Stimulated activated CD8-positive, alpha-beta memory T cell treated with anti-CD3 and anti-CD28 coated beads, Interleukin-7, amount 100 ng/mL, for 24 hours (primary cell): ENCODE results near the gene ALK.

Experiments used
- DNase-seq: peaks from one replicate; pipeline ENCODE4 v3.0.0-alpha.2; 2020; ENCODE audit warnings: low read depth

ALK gene

DNA sequence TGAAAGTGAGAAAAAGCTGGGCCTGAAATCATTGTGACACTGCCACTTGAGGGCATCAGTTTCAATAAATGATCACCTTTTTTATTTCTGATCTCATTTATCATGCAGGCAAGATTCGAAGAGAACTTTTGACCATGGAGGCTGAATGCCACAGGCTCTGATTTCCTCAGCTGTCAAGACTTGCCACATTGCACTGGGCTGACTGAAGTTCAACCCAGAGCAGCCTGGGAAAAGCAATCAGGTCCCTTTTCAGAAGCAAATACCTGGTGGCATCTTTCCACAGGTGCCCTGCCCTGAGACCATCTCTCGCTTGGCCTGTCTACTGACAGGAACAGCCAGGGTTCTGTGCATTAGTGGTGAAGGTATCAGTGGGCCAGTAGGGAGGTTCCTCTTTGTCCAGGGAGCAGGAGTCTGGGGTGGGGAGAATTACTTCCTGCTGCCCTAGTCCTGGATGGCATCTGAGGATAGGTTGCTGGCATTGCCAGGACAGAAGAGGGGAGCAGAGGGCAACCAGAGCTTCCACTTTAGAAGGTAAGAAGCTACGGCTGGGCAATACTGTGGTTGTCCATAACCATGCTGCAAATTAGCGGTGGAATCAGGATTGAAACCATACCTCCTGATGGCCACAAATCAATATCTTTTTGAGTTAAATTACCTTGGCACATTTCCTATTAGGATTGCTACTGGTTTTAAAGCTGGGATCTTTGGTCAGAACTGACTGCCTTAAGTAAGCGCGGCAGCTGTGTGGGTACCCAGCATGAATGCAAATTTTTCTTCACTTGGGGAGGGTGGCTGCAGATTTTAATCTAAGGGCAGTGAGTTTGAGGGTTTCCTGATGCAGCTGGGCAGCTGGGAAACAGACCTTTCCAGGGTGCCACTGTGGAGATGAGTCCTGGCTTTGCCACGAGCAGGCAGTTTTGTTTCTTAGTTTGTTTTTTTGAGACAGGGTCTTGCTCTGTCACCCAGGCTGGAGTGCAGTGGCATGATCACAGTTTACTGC lies 394.5 kb downstream of the ALK start:
- no peak for DNase-seq

DNA sequence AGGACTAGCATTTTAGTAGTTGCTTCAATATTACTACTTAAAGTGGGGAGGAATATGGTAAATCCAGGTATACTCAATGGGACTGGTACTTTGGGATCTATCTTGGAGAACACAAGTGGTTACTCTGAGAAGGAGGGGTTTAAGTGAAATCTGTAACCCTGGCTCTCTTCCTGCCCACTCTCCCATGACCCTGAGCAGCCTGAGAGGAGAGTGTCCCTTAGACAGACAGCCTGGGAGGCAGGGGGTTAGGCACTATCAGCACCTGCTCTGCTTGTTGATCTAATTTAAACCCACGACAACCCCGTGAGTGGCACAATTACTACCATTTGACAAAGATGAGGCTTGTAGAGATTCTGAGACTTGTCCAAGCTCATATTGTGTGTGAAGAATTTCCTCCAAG lies 395.5 kb downstream of the ALK start:
- no peak for DNase-seq

DNA sequence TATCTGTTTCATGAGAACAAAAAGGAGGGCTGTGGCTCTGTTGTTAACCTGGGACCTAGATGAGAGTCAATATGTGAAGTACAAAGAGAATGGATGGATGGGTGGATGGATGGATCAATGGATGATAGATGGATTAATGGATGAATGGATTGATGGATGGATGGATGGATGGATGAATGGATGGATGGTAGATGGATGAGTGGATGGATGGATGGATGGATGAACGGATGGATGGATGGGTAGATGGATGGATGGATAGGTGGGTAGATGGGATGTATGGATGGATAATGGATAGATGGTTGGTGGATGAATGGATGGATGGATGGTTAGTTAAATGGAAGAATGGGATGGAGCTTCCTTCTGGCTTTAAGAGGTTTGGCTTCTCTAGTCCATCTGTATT lies 396.7 kb downstream of the ALK start:
- no peak for DNase-seq

DNA sequence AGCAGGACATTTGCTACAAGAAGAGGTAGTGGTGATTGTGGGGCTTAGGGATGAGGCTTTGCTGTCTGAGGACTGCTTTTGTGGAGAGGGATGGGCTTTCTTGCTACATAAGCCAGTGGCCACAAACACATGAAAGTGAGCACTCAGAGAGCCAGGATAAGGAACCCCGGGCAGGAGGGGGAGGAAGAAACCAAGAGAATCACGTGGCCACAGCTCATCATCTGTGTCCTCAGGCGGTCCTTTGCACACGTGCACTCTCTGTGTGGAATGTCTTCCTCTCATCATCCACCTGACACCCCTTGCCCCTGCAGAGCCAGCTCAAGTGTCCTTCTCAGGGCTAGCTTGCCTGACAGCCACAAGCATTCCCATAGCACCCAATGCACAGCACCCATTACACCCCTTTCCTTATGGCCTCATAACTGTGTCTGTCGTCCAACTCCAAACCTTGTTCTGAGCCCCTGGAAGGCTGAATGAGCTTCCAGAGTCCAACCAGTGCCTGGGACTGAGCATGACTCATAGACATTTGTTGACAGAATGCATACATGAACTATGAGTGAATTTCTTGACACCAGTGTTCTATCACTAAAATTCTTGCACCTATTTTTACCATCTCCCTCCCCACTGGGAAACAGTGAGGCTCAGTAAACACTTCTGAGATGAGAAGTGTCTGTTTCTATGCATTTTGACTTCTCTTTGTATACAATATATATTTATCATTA lies 398.3 kb downstream of the ALK start:
- DNase-seq, result no peak

DNA sequence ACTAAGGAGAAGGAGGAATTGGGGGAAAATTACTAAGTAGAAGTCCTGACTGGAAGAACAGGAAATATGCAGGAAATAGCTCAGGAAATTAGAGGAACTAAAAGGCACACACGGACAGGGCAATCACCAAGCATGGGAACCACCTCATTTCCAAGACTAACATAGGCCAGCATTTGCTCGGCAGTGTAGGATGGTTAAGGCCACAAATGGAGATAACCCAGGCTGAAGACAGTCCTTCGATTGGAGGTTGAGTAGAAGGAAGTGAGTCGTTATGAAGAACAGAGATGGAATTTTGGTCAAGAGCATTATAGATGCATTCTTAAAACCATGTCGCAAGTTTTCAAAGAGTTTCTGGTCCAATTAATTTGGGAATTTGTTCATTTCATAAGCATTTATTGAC lies 401.4 kb downstream of the ALK start:
- no peak for DNase-seq

DNA sequence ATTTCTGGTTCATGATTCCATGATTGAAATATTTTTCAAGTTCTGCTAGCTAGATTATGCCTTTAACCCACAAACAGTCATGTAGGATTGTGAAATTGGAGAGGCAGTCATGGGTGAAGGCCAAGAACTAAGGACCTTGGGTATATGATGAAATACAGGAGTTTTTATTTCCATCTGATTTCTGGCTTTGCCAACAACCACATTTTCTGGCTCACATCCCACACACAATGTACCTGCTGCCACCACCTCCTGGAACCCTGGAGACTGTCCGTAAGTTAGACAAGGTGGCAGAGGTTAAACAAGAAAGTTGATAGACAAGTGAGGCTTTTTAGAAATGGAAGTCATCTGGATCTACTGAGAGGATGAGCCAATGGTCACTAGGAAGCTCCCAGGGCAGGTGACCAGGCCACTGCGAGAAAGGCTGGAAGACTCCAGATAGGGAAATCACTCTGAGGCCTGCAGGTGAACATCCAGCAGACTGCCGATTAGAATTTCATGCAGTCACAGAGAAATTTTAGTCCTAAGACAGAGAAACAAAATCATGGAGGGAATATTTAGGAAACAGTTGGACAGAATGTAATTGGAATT lies 402.0 kb downstream of the ALK start:
- DNase-seq, result no peak

DNA sequence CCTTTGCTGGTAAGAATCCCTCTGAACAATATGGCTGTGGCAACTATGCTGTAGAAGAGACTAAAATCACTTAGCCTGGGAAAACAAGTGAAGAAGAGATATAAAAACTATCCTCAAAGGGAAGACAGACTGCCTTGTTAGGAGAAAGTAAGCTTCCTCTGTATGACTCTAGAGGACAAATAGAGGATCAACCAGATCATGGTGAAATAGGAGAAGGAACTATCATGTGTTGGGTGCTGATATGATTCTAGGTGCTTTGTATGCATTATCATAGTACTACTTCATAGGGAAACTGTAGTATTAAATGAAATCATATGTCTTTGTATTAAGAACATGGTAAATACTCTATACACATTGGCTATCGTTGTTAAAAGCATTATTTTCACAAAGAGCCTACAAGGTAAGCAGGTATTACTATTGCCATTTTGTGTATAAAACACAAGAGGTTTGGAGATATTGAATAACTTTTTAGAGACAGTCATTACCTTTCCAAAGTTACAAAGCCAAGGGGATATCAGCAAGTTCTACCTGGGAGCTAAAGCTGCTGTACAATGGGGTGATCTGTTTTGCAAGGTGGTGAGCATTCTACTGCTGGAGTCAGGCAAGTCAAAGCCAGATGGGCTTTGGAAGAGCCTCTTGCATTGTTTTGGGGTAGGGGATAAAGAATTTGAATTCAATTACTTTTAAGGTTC lies 402.6 kb downstream of the ALK start:
- no peak for DNase-seq

DNA sequence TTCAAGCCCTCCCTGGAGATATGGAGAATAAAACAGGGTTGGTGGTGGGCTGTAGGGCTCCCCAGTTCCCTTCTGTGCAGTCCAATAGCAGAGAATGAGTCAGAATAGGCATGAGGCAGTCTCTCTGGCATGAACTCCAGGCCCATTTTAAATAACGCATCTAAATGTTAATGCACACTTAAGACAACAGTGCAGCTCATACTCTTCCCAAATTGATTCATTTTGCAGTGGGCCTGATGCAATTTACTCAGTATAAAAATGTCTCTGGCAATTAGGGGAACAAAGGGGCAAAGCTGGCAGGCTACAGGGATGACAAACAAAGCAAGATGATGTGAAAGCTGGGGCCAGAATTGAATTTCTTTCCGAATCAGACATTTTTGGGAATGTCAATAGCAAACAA lies 403.4 kb downstream of the ALK start:
- no peak for DNase-seq

DNA sequence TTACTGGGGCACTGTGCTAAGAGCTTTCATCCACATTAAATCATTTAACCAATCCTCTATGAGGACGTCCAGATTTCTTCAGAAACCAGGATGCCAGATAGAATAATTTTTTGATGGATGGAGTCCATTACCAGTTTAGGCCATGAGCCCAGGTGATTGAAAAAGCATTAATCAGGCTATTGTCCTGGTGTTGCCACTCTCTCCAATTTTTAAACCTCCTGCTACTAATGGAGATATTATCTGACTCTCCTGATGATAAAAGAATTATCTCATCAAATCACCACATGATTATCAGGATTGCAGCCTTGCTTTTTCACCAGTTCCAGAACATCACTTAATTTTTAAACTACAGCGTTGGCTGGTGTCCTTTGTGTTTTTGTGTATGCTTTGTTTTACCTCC lies 404.0 kb downstream of the ALK start:
- no peak for DNase-seq

DNA sequence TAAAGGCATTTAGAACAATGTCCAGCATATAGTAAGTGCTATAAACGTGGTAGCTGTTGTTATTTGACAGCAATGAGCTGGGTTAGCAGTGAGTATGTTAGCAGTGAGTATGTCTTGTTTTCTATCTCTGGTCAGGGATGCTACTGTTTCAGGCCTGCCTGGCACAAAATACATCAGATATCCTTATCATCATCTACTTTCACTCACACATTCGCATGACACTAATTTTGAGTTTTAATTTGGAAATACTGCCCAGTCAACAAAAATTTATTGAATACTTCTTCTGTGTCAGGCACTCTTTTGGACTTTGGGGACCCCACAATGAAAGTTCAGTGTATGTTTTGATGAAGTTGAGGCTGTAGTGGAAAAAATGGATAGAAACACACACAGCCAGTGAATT lies 404.6 kb downstream of the ALK start:
- DNase-seq, result no peak

DNA sequence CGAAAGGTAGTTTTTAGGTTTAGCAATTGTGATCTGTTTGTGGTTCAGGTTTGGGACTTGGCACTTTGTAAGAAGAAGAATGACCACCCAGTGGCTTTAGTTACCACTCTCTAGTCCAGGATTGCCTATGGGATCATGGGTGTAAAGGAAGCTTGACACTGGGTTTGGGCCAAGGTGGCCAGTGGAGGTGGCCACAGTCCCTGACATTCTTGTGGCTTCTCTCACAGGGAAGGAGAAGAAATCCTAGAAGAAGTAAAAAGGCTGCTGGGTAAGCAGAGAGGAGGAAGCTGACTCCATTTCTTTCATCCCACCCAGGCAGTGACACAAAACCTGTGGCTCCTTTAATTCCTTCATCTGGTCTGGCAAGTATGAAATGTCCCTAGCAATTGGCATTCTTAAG lies 411.5 kb downstream of the ALK start:
- no peak for DNase-seq

DNA sequence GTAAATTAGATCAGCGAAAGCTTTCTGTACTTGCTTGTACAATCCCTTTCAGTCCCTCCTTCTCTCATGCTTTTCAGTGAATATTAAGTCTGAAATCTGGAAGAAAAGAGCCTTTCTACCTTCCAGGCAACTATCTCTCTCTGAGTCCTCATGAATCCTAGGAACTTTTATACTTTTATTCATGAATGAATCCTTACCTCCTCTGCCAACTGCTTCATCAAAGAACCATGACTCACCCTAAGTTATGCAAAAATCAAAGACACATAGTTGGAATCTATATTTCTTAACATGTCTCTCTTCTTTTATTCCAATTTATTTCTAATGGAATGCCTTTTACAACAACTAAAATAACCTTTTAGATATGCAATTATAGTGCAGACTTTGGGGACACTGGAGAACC lies 412.0 kb downstream of the ALK start:
- DNase-seq, result no peak

DNA sequence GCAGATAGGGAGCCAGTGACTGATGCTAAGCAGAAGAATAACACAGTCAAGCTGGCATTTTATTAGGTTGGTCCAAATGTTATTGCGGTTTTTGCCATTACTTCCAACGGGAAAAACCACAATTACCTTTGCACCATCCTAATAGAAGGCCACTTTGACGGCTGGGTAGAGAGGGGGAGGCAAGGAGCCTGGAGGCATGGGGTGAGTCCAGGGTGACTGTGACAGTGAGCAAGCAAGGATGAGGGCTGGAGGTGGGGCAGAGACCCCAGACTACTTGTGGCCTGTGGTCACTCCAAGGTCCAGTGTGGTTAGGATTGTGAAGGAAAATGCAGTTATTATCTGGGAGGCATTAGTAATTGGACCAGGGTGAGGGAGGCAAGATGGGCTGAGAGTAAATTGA lies 416.6 kb downstream of the ALK start:
- no peak for DNase-seq

DNA sequence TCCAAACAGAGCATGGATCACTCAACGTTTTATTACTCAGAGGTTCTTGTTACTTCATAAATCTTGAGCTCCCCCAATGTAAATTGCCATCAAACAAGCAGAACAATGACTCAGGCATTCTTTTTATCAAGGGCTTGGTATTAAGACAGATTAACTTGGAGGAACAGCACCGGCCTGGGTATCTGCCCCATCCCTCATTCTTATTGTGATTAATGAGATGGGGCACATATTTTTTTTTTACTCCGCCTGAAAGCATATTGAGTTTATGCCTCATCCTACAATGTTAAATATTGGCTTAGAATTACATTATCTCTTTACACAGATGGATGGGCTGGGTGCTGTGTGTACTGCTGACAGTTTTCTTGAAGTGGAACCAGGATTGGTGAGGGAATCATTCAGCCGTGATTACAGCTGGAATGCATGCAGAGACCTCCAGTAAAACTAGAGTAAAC lies 418.9 kb downstream of the ALK start:
- no peak for DNase-seq

DNA sequence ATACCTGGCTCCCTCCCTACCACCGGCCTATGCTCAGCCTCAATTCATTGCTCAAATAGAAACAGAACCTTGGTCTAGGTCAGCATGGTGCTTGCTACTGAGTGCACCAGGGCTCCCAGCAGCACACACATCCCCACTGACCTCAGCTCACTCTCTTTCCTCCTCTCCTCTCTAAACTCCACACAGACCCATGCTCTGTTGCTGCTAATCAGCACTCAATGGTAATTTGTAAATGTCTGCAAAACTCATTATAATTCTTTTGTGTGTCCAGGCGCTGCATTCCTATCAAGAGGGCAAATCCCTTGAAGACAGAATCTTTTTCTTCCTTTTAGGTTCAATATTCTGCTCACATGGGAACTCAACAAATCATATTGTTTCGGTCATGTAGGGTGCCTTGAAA lies 424.0 kb downstream of the ALK start:
- DNase-seq, result no peak

DNA sequence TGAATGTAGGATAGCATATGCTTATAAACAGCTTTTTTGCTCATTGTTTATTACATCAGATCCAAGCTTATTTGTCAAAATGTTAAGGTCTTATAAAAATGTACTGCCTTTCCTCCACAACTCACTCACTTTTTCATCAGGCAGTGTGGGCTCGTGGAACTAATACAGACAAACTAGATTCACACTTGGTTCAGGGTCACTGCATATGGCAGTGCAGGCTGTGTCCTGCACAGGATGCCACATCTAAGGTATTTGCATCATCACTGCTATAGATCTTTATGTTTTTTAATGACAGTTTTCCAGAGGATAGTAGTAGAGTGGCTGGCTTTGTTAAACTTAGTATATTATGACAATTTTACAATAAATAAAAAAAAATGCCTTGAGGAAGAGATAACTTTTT lies 425.2 kb downstream of the ALK start:
- DNase-seq, result no peak

DNA sequence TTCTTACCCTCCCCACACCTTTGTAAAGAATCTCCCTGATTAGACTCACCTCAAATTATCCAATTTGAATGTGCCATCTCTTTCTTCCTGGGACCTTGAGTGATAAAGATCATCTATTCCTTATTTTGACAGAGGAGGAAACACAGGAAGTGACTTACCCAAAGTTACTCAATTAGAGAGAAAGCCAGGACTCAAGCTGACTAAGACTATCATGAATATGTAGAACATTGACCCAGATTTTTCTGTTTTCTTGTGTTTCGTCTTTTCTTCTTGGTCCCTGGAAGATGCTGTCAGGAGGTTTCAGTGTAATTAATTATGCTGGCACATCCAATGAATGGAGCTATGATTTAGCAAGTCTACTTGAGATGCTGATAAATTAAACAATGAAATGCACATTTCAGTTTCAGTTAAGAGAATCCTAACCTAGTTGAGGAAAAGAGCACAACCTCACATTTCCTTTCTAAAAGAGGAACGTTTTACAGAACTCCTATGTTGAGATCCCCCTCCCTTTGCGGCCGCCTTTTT lies 425.8 kb downstream of the ALK start:
- no peak for DNase-seq

DNA sequence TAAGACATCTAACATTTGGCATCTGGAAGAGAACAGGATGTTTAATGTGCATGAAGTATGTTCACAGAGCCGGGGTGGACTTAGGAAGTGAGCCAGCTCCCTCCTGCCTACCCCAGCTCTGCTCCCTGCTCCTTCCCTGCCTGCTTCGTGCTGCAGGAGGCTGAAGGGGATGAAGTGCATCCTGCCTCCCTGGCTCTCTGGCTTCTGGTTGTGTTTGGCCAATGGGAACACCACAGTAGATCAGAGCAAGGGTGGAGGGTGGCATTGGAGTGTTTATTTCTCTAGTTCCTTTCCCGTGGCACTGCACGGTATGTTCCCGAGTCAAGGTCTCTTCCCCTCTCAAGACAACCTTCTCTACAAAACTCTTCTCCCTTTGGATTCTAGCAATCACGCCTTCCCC lies 426.3 kb downstream of the ALK start:
- DNase-seq, result no peak

DNA sequence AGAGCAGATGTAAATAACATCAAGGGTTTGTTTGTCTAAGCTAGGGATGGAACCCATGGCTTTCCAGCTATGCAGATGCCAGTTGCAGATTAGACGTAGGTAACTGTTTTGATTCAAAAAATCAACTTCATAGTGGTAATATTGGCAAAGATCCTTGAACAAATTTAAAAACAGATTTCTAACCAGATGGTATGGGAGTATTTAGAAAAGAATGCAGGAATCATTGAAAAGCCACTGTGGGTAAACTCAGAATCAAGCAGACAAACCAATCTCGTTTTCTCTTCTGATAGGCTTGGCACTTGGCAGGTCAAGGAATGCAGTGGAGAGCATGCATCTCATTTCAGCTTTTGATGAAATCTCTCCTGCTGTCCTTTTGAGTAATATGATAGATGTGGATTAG lies 428.7 kb downstream of the ALK start:
- DNase-seq, result no peak

DNA sequence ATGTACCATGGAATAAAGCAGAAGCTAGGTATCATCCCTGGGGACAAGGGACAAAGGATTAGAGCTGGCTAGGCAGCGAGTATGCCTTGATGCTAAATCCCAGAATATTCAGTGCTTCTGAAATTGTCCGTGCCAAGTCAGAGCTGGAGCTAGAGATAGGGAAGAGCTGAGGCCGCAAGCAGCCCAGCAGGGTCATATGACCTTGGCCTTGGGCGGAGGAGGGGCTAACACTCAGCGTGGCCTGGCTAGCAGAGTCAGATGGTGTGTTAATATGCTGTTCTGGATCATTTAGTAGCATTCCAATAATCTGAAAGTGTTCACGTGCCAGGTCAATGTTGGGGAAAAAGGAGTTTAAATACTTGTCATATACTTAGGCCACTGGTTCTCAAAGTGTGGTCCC lies 431.3 kb downstream of the ALK start:
- DNase-seq, result no peak

DNA sequence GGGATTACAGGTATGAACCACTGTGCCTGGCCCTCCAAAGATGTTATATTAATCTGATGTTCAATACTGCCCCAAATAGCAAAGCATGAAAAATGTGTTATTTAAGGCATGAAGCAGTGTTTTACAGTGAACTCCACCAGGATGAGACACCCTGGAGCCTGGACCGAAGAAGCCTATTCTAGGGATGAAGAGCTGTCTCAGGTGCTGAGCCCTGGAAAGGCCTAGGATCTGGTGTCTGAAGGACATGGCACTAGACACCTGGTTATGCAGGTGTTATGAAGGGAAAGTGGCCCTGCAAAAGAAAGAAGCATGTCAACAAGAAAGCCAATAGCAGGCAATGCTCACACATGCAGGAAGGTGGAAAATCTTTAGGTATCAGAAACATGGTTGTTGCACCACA lies 431.8 kb downstream of the ALK start:
- no peak for DNase-seq

DNA sequence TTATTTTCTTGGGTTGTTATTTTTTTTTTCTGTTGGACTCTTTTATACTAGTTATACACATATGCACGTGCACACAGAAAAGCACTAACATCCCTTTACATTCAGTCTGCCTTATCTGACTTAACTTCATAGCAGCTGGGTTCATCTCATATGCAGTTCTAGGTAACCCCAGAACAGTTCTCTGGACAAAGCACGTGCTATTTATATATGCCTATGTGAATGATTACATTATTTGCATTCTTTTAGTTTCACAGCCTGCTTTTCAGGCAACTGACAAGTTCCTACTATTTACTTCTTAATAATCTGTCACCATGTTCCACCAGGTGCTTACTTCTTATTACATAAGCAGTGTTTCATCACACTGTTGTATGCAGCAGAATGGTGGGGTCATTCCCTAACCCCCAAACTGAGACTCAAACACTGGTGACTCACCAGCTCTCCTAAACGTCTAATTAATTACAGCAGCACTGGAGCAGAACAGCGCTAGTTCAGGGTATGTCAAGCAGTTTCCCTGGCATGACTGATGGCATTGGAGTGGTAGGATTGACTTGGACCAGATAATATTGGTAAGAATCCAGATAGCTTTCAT lies 433.3 kb downstream of the ALK start:
- no peak for DNase-seq
